SK-N-SH (cell line): ENCODE data around the gene TRRAP. TPM values are rescaled to one million over a fixed set of nuclear protein-coding genes. Genes with fewer than 3 reads are reported as not detected.
A peak's percentile ranks its signal among the peaks of the same experiment; 100 is the strongest.

Experiments
- CTCF ChIA-PET: fragments of 300-600, 350-600 bp; formaldehyde crosslinking; extraction: SDS; loops from one replicate; lab custom pipeline; 2021; lab: Yijun Ruan, JAX
- POLR2A ChIA-PET: fragments of 350-600 bp; sonication (Branson Sonifier 250); formaldehyde crosslinking; extraction: SDS; loops from one replicate; lab custom pipeline; 2020; ENCODE audit warnings: antibody characterized with exemption, inconsistent platforms; lab: Yijun Ruan, JAX
- DNase-seq: peaks from one replicate; pipeline ENCODE4 v3.0.0; 2012
- H2AFZ ChIP-seq: fragments of 200-600 bp; sonication (generic); 2 replicates; pipeline ENCODE4 v1.8.1; 2016; ENCODE audit warnings: antibody characterized with exemption, mild to moderate bottlenecking, low read depth
- H3F3A ChIP-seq: fragments of 200-600 bp; sonication (generic); replicated peaks from 2 replicates; pipeline ENCODE3; 2016; ENCODE audit warnings: antibody characterized with exemption, mild to moderate bottlenecking; ENCODE audit not compliant: insufficient read depth
- H3K27ac ChIP-seq, 2 experiments: fragments of 200-500 bp in 1 of 2; fragments of 200-600 bp in 1 of 2; sonication (Bioruptor generic) in 1 of 2; sonication (generic), shearing (Covaris generic) in 1 of 2; 2 replicates each; pipeline versions ENCODE4 v1.5.1 to v1.6.1; 2014 to 2016; ENCODE audit warnings: low read depth in 2 of 2, inconsistent platforms in 1 of 2, low read length in 1 of 2, mild to moderate bottlenecking in 1 of 2, mixed read lengths in 1 of 2
- H3K27me3 ChIP-seq: fragments of 200-600 bp; sonication (generic), shearing (Covaris generic); 2 replicates; pipeline ENCODE4 v1.6.1; 2016; ENCODE audit warnings: mixed run types; ENCODE audit not compliant: insufficient read depth
- H3K36me3 ChIP-seq, 2 experiments: fragments of 200-500 bp in 1 of 2; fragments of 200-600 bp in 1 of 2; sonication (Bioruptor generic) in 1 of 2; sonication (generic) in 1 of 2; replicated peaks in 1 of 2; 2 replicates each; pipeline versions ENCODE3 to v1.5.1; 2014 to 2016; ENCODE audit warnings: low read length in 1 of 2, mild to moderate bottlenecking in 1 of 2; ENCODE audit not compliant: insufficient read depth in 2 of 2, control insufficient read depth in 1 of 2
- H3K4me1 ChIP-seq, 2 experiments: fragments of 200-500 bp in 1 of 2; fragments of 200-600 bp in 1 of 2; sonication (Bioruptor generic) in 1 of 2; sonication (generic), shearing (Covaris generic) in 1 of 2; 2 replicates each; pipeline versions ENCODE4 v1.5.1 to v1.6.1; 2014 to 2016; ENCODE audit warnings: low read depth in 1 of 2, low read length in 1 of 2, mixed run types in 1 of 2; ENCODE audit not compliant: insufficient read depth in 2 of 2, control insufficient read depth in 1 of 2
- H3K4me2 ChIP-seq: fragments of 200-600 bp; sonication (generic), shearing (Covaris generic); 2 replicates; pipeline ENCODE4 v1.6.1; 2017; ENCODE audit warnings: mixed run types
- H3K4me3 ChIP-seq, 2 experiments: fragments of 200-500 bp in 1 of 2; fragments of 200-600 bp in 1 of 2; sonication (Bioruptor generic) in 1 of 2; sonication (generic), shearing (Covaris generic) in 1 of 2; 2 replicates each; pipeline versions ENCODE4 v1.5.1 to v1.8.1; 2014 to 2016; ENCODE audit warnings: low read depth in 2 of 2, inconsistent platforms in 1 of 2, low read length in 1 of 2, mild to moderate bottlenecking in 1 of 2, mixed read lengths in 1 of 2, moderate library complexity in 1 of 2
- H3K79me2 ChIP-seq: fragments of 200-600 bp; sonication (generic); 2 replicates; pipeline ENCODE4 v1.8.1; 2017; ENCODE audit warnings: mild to moderate bottlenecking; ENCODE audit not compliant: insufficient read depth
- H3K9ac ChIP-seq: fragments of 200-600 bp; sonication (generic); 2 replicates; pipeline ENCODE4 v1.6.1; 2017; ENCODE audit warnings: mixed run types
- H3K9me2 ChIP-seq: fragments of 200-600 bp; sonication (generic); 2 replicates; pipeline ENCODE4 v1.6.1; 2017; ENCODE audit warnings: mixed run types
- H3K9me3 ChIP-seq: fragments of 200-600 bp; sonication (generic); 2 replicates; pipeline ENCODE4 v1.6.1; 2017; ENCODE audit warnings: mixed run types, mild to moderate bottlenecking, moderate library complexity
- H4K20me1 ChIP-seq: fragments of 200-600 bp; sonication (generic); 2 replicates; pipeline ENCODE4 v1.6.1; 2017; ENCODE audit warnings: mild to moderate bottlenecking, mixed run types; ENCODE audit not compliant: insufficient read depth
- EP300 ChIP-seq, 2 experiments: IDR thresholded peaks; 2 replicates each; pipeline versions ENCODE4 v1.4.0 to v1.6.1; 2012; ENCODE audit warnings: borderline replicate concordance in 1 of 2, low read depth in 1 of 2, low read length in 1 of 2
- FOSL2 ChIP-seq: IDR thresholded peaks from 2 replicates; pipeline ENCODE4 v1.4.0; 2012; ENCODE audit warnings: low read depth, mild to moderate bottlenecking, moderate library complexity, borderline replicate concordance
- FOXJ3 ChIP-seq: sonication (generic); formaldehyde crosslinking; IDR thresholded peaks from 2 replicates; pipeline ENCODE4 v1.5.1; 2020; ENCODE audit warnings: mild to moderate bottlenecking, missing genetic modification reagents
- FOXM1 ChIP-seq: IDR thresholded peaks from 2 replicates; pipeline ENCODE4 v1.4.0; 2012; ENCODE audit warnings: low read depth, mild to moderate bottlenecking
- GABPA ChIP-seq: IDR thresholded peaks from 2 replicates; pipeline ENCODE4 v1.4.0; 2012; ENCODE audit warnings: low read depth, mild to moderate bottlenecking
- GATA2 ChIP-seq: sonication (generic); formaldehyde crosslinking; IDR thresholded peaks from 2 replicates; pipeline ENCODE4 v1.5.0; 2020; ENCODE audit warnings: mild to moderate bottlenecking, missing genetic modification reagents
- POLR2AphosphoS5 ChIP-seq: IDR thresholded peaks from 2 replicates; pipeline ENCODE4 v1.6.1; 2012; ENCODE audit warnings: low read depth, low read length
- RAD21 ChIP-seq: IDR thresholded peaks from 2 replicates; pipeline ENCODE4 v1.6.1; 2012; ENCODE audit warnings: mild to moderate bottlenecking, low read length
- RFX5 ChIP-seq: IDR thresholded peaks from 2 replicates; pipeline ENCODE4 v1.6.1; 2012; ENCODE audit warnings: mild to moderate bottlenecking, improper control_type of control experiment, low read length
- SIN3A ChIP-seq: IDR thresholded peaks from 2 replicates; pipeline ENCODE4 v1.6.1; 2012; ENCODE audit warnings: low read depth, mild to moderate bottlenecking, low read length, moderate library complexity, borderline replicate concordance
- TCF12 ChIP-seq: IDR thresholded peaks from 2 replicates; pipeline ENCODE4 v1.4.0; 2012
- WGBS: methylation state at CpG from one replicate; pipeline ENCODE4 v1.1.6; 2017; ENCODE audit warnings: low lambda C conversion rate; 5-methylcytosine and 5-hydroxymethylcytosine counted together
- polyA plus RNA-seq, 3 experiments: library from polyadenylated mRNA; depleted of rRNA; stranded (reverse); fragments of >200 nt; gene quantifications; 2 replicates each; pipeline ENCODE4 v1.2.3, GENCODE V29; 2012
- TF ChIP-seq, protein P1 (sequence below): IDR thresholded peaks from 2 replicates; pipeline ENCODE4 v1.4.0; 2012; ENCODE audit warnings: low read depth
- TF ChIP-seq, protein P2 (sequence below): fragments of 200-600 bp; sonication (generic); IDR thresholded peaks from 2 replicates; pipeline ENCODE4 v1.6.1; 2017; ENCODE audit warnings: antibody characterized with exemption, mild to moderate bottlenecking, moderate library complexity

The TRRAP gene
- polyA plus RNA-seq, 1 of the 3 experiments (the other 2 are of a cell fraction), result 24.9 TPM

DNA sequence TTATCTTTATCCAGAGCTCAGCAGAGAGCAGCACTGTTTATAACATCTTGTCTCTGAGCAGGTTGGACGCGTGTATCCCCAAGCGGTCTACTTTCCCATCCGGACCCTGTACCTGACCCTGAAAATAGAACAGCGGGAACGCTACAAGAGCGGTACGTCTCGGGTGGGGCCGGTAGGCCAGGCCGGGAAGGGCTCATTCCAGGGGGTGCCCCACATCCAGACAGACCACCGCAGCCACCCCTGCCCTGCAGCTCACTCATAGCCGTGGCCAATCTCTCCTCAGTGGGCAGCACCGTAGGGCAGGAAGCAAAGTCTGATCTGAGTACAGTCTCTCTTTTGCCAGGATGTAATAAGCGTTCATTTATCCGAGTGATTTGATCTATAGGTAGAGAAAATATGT is 113.7 kb downstream of the TRRAP start:
- TF ChIP-seq EP300 (IDR thresholded peaks at IDR 0.05; ENCODE audit: borderline replicate concordance in 1 of 2, low read depth in 1 of 2, low read length in 1 of 2) (no peak), TCF12 (no peak), FOSL2 (no peak), FOXM1 (no peak), SIN3A (no peak), GABPA (no peak), FOXJ3 (CRISPR knock-in tag) (no peak), GATA2 (CRISPR knock-in tag) (no peak), RFX5 (no peak), RAD21 (no peak)
- TF ChIP-seq, protein P1, sequence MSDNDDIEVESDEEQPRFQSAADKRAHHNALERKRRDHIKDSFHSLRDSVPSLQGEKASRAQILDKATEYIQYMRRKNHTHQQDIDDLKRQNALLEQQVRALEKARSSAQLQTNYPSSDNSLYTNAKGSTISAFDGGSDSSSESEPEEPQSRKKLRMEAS, result no peak
- no peaks in the 10 kb centered on the region for H3K9me3 ChIP-seq
- H2AFZ ChIP-seq, result no peak overlapping the region
- H3K27me3 ChIP-seq, result no peaks in the 10 kb centered on the region
- no peak overlapping the region for H3K27ac ChIP-seq
- no peaks in the 10 kb centered on the region for H3K79me2 ChIP-seq
- no peak overlapping the region for H3K9ac ChIP-seq
- ChIA-PET CTCF (interaction anchor here (0.6 to 1.2 kb wide), 3 partner anchors 33 to 114 kb away, joined by 3 to 7 read pairs (median 3); partner anchors contain the start of gene TRRAP), POLR2A (no interaction called here)
- peaks cover 0 to 2% of the 10 kb centered on the region in 2 experiments; a peak in 1 of 4 replicates for H3K4me1 ChIP-seq
- no peak overlapping the region for H3K4me3 ChIP-seq
- no peaks in the 10 kb centered on the region for H3K9me2 ChIP-seq
- no peak for DNase-seq
- H3K36me3 ChIP-seq, result peaks cover 61 to 93% of the 10 kb centered on the region in 2 experiments
- no peaks in the 10 kb centered on the region for H3F3A ChIP-seq
- H3K4me2 ChIP-seq, result no peak overlapping the region
- WGBS, result 96% methylated on average over 16 of the region's 16 CpGs
- H4K20me1 ChIP-seq, result no peaks in the 10 kb centered on the region

DNA sequence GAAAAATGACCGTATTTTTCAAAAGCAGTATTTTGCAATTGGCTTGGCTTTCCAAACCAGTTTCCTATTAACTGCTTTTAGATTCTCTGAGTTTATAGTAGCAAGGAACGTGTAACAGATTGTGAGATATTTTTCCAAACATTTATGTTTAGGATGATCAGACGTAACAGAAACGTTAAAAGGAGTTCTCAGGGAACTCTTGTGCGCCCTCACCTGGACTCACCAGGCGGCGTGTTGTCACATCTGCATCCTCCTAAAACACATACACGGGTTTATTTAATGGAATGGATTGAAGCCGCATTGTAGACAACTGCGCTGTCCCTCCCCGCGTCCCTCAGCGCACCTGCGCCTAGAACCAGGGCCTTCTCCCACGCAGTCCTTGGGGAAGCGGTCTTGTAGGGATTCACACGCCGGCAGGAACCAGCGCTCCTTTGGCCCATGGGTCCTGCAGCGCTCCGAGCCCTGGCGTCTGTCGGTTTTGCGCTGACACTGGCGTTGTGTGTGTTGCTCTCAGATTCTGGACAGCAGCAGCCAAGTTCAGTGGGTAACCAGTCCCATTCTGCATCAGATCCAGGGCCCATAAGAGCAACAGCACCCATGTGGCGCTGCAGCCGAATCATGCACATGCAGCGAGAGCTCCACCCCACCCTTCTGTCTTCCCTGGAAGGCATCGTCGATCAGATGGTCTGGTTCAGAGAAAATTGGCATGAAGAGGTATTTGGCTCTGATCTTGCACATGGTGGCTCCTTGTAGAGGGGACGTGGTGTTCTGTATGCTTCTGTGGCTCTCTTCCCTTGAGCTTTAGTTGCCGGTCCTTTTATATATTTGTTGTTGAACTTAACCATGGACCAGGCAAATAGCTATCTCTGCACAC is 114.9 kb downstream of the TRRAP start:
- Histone ChIP-seq H3F3A (peaks cover 4% of the 10 kb centered on the region), H3K9me2 (no peaks in the 10 kb centered on the region), H3K27ac (no peak overlapping the region), H3K4me3 (no peak overlapping the region), H3K4me1 (peaks cover 0 to 2% of the 10 kb centered on the region in 2 experiments; a peak in 1 of 4 replicates), H3K9me3 (no peaks in the 10 kb centered on the region), H3K79me2 (no peaks in the 10 kb centered on the region), H4K20me1 (no peaks in the 10 kb centered on the region), H3K27me3 (no peaks in the 10 kb centered on the region), H3K4me2 (no peak overlapping the region), H2AFZ (no peak overlapping the region), H3K36me3 (peaks cover 64 to 91% of the 10 kb centered on the region in 2 experiments), H3K9ac (no peak overlapping the region)
- CTCF ChIA-PET, result interaction anchor here (0.8 to 1.5 kb wide), 4 partner anchors 8 to 115 kb away, joined by 3 to 5 read pairs (median 4); partner anchors contain the start of gene TRRAP
- TF ChIP-seq, protein P2, sequence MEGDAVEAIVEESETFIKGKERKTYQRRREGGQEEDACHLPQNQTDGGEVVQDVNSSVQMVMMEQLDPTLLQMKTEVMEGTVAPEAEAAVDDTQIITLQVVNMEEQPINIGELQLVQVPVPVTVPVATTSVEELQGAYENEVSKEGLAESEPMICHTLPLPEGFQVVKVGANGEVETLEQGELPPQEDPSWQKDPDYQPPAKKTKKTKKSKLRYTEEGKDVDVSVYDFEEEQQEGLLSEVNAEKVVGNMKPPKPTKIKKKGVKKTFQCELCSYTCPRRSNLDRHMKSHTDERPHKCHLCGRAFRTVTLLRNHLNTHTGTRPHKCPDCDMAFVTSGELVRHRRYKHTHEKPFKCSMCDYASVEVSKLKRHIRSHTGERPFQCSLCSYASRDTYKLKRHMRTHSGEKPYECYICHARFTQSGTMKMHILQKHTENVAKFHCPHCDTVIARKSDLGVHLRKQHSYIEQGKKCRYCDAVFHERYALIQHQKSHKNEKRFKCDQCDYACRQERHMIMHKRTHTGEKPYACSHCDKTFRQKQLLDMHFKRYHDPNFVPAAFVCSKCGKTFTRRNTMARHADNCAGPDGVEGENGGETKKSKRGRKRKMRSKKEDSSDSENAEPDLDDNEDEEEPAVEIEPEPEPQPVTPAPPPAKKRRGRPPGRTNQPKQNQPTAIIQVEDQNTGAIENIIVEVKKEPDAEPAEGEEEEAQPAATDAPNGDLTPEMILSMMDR, result peak; percentile 33
- no peak for TF ChIP-seq POLR2AphosphoS5
- no peak for TF ChIP-seq TCF12
- no peak for DNase-seq
- 95% methylated on average over 29 of the region's 32 CpGs for WGBS
- POLR2A ChIA-PET, result no interaction called here
